Superior temporal gyrus (tissue), 1 donor: ENCODE data around the gene GIMAP1.

Source experiments
- DNase-seq: peaks from one replicate; pipeline ENCODE4 v3.0.0-alpha.2; 2016; ENCODE audit errors: extremely low spot score

The GIMAP1 gene

DNA sequence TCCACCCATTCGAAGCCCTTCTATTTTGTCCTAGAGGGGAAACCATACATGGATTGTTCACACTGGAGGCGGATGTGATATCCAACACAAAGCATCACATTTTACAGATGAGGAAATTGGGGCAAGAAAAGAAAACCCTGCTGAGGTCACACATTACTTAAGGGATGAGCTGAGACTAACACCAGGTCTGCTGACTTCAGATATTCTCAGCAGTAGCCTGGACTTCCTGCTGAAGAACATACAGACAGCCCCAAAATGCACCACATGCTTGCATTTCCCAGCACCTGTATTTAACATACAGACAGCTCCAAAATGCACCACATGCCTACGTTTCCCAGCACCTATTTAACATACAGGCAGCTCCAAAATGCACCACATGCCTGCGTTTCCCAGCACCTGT lies 32.0 kb downstream of the GIMAP1 start:
- DNase-seq: no peak

DNA sequence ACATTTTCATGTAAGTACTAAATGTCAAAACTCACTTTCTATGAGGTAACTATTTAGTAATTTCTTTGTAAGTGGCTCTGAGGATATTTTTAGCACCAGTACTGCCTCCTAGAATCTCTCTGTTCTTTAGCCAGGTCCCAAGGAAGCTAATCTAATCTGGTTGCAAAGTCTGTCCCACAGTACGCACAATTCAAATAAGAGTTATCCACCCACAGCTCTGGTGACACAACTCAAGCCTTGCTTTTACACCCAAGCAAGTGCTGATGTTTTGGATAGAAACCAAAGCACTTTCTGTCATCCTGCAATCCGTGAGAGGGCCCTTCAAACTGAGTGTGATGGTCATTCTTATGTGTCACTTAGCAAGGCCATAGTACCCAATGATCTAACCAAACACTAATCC lies 35.3 kb downstream of the GIMAP1 start:
- no peak for DNase-seq

DNA sequence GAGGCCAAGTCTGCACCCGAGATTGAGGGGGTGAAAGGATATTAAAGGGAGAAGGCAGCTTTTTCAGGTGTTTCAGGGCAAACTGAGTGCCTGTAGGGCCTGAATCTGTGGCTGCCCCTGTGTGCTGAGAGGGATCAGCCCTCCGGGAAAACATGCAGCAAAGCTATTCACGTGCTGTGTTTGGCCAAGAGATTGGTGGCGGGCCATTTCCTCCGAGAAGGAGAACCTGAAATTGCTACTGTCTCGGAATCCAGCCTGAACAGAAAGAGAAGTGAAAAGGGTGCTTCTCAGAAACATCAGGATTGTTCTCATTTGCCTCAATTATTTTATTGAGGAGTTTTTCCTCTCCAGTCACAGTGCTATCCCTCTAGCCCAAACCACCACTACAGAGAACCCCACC lies 36.8 kb downstream of the GIMAP1 start:
- no peak for DNase-seq

DNA sequence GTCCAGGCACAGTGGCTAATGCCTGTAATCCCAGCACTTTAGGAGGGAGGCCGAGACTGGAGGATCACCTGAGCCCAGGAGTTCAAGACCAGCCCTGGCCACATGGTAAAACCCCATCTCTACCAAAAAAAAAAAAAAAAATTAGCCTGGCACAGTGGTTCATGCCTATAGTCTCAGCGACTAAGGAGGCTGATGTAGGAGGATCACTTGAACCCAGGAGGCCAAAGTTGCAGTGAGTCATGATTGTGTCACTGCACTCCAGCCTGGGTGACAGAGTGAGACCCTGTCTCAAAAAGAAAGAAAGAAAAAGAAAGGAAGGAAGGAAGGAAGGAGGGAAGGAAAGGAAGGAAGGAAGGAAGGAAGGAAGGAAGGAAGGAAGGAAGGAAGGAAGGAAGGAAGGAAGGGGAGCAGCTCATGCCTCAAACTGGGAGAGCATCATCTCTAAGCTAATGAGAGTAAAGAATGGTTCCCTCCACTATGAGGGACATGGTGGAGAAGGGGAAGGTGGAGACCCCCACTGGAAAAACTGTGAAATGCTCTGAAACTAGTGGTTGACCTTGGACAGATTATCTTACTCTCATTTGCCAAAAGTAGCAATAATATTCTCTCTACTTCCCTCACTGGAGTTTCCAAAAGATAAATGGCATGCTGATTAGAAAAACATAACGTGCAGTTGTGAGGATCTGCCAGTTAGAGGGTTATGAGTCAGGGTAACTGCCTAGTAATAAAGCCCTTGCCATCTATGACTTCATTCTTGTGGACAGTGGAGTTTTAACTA lies 37.6 kb downstream of the GIMAP1 start:
- DNase-seq: no peak

DNA sequence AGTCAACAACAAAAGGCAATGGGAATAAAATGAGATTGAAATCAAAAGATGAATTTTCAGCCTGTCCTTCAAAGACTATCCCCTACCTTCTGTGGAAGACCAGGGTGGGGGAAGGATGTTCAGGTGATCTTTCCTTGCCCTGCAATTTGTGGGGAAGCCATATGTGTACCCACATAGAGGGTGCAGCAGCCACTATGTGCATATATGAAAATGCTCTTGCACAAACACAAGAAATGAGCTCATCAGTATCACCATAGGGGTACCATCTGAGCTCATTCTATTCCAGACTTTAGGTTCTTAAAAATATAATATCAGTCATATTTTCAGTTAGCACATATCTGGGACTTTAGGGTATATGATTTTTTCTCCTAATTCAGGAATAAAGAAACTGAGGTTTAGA lies 38.5 kb downstream of the GIMAP1 start:
- no peak for DNase-seq

DNA sequence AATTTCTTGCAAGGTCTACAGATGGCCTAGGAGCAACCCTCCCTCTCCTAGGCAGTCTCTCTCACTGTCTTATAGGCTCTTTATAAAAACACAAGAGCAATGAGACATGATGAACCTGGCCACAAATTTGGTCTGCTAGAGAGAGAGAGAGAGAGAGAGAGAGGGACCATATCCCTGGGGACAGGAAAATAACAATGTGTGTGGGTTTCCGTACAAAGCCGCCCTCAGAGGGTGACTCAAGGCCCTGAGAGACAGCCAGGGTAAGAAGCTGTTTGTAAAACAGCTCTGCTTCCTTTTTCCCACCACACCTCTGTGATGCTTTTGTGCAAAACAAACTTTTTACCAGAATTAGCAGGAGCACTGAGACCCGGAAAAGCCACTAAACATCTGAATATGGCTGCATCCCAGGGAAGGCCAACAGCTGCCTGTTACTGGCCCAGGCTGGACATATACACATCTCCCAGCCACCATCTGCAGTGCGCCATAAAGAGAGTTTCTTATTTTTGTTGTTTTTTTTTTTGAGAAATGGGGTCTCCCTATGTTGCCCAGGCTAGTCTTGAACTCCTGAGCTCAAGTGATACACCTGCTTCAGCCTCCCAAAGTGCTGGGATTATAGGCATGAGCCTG lies 39.2 kb downstream of the GIMAP1 start:
- DNase-seq: no peak

DNA sequence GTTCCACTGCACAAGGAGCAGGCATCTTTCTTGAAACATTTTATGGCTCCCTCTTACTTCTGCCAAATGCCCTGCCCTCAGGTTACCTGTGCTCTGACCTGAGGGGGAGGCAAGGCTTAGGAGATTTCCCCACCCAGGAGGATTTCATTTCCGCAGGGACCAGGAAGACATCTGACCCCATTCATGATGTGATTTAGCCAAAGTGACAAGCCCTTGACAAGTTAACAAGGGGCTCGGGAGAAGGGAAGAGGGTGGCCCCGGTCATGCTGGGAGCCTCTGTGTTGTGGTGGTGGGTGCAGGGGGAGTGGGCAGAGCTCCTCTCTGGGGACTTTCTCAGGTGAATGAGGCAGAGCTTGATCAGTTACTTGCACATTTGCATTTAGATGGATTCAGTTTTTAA lies 39.8 kb downstream of the GIMAP1 start:
- DNase-seq: no peak

DNA sequence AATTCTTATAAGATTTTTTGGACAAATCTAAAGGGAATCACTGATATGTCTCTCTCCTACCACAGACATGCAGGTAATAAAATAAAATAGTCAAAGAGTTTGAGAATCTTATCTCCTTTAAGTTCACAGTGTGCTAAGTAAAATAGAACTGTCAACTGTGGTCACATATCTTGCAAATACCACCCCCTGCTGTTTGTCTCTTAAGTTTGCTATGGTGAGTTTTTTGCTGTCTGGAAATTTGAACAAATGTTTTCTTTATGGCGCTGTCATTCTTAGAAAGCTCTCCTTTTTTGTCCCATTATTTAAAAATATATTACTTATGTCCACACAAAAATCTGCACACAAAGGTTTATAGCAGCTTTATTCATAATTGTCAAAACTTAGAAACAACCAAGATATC lies 40.4 kb downstream of the GIMAP1 start:
- DNase-seq: peak; percentile 60

DNA sequence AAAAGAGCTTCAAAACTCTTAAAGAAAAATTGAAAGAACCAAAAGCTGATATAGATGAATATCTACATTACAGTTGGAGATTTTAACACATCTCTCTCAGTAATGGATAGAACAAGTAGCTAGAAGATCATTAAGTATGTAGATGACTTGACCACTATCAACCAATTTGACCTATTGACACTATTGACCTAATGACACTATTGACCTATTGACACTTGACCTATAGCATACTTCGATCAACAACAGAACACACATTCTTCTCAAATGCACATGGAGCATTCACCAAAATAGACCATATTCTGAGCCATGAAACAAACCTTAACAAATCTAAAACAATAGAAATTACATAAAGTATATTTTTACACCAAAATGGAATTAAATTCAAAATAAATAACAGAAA lies 43.1 kb downstream of the GIMAP1 start:
- no peak for DNase-seq

DNA sequence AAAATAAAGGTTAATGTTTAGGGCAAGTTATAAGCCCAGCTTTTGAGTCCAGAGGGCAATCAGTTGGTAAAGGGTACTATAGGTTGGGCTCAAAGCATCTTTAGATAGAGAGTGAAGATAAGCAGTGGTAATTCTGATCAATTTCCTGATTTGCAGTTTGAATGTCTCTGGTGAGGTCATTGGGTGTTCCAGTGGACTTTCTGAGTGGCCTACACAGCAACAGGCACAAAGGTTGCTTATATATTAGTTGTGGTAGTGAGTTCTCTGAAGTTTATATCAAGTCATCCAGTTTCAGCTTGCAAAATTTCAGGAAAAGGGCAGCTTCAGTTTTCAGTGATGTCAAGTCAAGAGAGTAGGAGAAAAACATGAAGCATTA lies 49.9 kb downstream of the GIMAP1 start:
- no peak for DNase-seq

DNA sequence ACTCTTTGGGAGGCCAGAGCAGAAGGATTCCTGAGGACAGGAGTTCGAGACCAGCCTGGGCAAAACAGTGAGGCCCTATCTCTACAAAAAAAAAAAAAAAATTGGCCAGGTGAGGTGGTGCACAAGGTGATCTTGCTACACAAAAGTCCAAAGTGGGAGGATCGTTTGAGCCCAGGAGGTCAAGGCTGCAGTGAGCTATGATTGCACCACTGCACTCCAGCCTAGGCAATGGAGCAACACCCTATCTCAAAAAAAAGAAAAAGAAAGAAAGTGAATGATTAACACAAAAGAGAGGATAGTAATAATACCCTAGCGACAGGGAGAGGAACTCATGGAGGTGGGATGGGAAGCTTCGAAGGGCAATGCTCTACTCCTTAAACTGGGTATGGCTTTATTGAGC lies 53.4 kb downstream of the GIMAP1 start:
- no peak for DNase-seq
